ENCODE data around the gene FSTL4.

DNA sequence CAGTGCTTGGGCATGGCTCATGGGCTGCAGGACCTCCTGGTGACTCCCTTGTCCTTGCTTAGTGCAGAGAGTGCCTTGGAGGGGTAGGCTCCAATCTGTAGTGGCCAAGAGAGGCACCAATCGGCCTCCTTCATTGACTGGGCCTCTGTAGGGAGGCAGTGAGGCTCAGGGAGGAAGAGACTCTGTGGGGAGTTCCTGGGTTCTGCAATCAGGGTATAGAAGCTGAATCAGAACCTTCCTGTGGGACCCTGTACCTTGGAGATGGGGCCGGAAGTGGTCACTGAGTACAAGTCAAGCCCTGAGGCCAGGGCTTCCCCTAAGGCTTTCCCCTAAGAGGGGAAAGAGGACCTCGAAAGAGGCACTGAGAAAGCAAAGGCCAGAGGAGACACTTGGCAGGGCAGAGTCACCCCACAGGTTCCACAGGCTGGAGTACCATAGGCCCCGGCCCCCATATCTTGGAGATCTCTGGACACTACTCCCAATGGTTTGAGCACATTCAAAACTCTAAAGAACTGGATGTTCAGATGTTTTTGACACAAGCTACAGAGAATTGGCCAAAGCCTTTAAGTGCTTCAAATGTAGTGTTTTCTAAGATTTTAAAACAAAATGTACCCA is 370.0 kb downstream of the FSTL4 start:
- TF ChIP-seq ARNTL (CRISPR knock-in tag; IDR thresholded peaks at IDR 0.05; ENCODE audit: borderline replicate concordance, low read depth) = no peak
- no peak for TF ChIP-seq TCF4 (CRISPR knock-in tag; IDR thresholded peaks at IDR 0.05; ENCODE audit: borderline replicate concordance)
- no peak for TF ChIP-seq ZFP30 (CRISPR knock-in tag; IDR thresholded peaks at IDR 0.05)
- TF ChIP-seq ZFP3 (CRISPR knock-in tag; IDR thresholded peaks at IDR 0.05) = no peak
- TF ChIP-seq ZC3H10 (CRISPR knock-in tag; IDR thresholded peaks at IDR 0.05) = no peak
- no peak for TF ChIP-seq ESRRG (CRISPR knock-in tag; IDR thresholded peaks at IDR 0.05)
- no peak for TF ChIP-seq SNAI2 (CRISPR knock-in tag; IDR thresholded peaks at IDR 0.05)
